OCI-M1 (cell line): ENCODE data around the gene CBLIF.
A peak's percentile ranks its signal among the peaks of the same experiment; 100 is the strongest.
"Not testable (repeated sequence)": the region's sequence is repeated elsewhere in the genome, so short reads cannot be mapped to it uniquely, and the experiment has no call there.

Source experiments
- DNase-seq: peaks from one replicate; lab custom pipeline; 2025; lab: John Stamatoyannopoulos, UW

Gene CBLIF

DNA sequence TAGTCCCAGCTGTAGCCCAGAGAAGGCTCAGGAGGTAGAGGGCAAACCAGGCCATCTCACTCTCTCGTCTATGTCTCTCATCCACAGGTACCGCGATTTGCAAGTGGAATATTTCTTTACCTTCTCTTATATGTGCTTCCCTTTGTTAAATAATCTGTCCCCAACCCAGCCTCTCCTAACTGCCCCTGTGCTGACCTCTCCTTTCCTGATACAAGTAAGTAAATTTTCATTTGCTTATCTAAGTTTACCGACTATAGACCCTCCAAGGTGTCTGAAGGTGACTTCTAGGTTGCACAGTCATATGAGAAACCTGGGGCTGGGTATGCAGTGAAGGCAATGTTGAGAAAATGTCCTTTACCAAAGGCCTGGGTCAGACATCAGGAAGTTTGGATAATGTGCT is at the start of gene CBLIF:
Gene CBLIF (minus strand): TSS at position 101 of the 400 bp plus-strand sequence. CDS start 46 bp downstream, at position 55.
- no peak for DNase-seq

- no peak for DNase-seq
These were observed 49.3 kb upstream of the CBLIF start for GRCh38 chr11:59894616-59895015.

DNA sequence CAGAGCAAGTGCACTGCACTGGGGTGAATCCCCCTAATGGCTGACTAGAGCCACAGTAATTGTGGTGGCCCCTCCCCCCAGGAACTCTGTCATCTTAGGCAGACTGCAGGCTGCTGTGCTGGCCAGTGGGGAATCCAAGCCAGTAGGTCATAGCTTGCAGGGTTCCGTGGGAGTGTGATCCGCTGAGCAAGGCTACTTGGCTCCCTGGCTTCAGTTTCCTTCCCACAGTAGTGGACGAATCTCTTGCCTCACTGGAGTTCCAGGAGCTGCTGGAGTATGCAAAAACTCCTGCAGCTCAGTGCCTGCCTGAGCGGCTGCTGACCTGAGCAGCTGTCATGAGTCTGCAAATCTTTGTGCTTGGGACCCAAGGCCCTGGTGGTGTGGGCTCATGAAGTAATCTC is 46.5 kb upstream of the CBLIF start:
- DNase-seq: no peak

DNA sequence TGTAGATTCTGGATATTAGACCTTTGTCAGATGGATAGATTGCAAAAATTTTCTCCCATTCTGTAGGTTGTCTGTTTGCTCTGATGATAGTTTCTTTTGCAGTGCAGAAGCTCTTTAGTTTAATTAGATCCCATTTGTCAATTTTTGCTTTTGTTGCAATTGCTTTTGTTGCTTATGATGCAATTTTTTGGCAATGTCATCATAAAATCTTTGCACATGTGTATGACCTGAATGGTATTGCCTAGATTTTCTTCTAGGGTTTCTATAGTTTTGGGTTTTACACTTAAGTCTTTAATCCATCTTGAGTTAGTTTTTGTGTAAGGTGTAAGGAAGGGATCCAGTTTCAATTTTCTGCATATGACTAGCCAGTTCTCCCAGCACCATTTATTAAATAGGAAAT is 41.9 kb upstream of the CBLIF start:
- DNase-seq: peak; percentile 17

GRCh38 chr11:59883597-59883996 is 38.3 kb upstream of the CBLIF start:
- no peak for DNase-seq

GRCh38 chr11:59879567-59879966 is 34.3 kb upstream of the CBLIF start:
- no peak for DNase-seq

GRCh38 chr11:59878575-59878974 is 33.3 kb upstream of the CBLIF start, which contains the start of gene OOSP3:
TSS of gene OOSP3 (plus strand) at chr11:59878782. CDS start at chr11:59878809, 27 bp downstream.
- DNase-seq: no peak

DNA sequence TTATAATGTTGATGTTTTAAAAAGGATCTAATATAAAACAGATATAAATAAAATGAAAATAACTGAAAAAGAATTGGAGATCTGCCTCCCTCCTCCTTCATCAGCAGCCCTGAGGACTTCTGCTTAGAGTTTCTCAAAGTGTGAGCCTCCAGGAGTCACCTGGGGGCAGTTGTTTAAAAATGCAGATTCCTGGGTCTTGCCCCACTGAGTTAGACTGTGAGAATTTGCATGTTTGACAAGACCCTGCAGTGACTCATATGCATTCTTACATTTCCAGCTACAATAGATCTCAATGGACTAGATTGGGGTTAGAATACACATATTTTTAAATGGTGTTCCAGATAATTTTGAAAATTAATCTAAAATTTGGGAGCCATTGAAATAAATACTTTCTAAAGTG is 32.5 kb upstream of the CBLIF start:
- no peak for DNase-seq

- no peak for DNase-seq
These were observed 32.0 kb upstream of the CBLIF start for GRCh38 chr11:59877325-59877724.

DNA sequence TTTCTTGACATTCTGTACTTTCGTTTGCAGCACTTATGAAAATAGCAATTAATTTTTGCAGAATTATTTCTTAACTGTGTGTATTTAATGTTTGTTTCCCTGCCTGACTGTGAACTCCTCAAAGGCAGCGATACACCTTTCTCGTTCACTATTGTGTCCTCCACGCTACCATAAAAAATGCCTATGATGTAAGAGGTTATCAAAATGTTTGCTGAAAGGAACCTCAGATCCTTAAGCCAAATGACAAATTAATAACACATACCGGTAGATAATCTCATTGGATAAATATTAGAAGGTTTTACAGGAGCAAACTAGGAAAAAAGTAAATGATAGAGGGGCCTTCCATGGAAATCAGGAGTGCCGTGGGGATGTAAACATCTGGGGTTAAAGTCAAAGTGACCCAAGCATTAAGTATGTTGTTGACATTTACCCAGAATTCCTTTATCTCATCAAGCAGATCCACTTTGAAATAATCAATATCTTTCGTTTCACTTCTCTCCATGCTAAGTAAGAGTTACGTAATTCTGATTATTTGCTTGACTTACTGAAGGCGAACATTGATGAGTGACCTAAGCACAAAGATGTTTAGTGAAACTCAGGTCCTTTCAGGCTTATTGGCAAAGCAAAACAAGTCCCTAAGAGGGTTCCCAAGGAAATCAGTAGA is 30.7 kb upstream of the CBLIF start:
- DNase-seq: no peak

GRCh38 chr11:59872076-59872475 is 26.8 kb upstream of the CBLIF start:
- no peak for DNase-seq

DNA sequence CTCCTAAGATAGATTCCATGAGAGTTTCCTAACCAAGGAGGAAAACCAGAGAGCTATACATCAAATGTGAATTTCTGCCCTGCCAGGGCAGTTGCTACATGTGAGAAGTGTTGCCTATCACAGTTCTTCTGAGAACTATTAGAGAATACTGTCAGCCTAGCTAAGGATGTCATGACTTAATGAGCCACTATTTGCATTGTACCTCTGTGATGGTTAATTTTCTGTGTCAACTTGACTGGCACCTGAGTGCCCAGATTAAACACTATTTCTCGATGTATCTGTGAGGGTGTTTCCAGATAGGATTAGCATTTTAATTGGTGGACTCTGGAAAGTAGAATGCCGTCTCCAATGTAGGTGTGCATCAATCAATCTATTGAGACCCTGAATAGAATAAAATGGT is 22.6 kb upstream of the CBLIF start:
- DNase-seq: no peak

DNA sequence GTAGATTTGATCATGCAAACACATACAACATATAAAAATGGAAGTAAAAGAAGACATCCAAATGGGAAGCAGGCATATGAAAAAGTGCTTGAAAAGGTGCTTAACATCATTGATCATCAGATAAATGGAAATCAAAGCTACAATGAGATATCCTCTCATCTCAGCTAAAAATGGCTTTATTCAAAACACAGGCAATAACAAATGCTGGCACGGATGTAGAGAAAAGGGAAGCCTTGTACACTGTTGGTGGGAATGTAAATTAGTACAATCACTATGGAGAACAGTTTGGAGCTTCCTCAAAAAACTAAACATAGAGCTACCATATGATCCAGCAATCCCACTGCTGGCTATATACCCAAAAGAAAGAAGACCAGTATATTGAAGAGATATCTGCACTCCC is 21.5 kb upstream of the CBLIF start:
- no peak for DNase-seq

DNA sequence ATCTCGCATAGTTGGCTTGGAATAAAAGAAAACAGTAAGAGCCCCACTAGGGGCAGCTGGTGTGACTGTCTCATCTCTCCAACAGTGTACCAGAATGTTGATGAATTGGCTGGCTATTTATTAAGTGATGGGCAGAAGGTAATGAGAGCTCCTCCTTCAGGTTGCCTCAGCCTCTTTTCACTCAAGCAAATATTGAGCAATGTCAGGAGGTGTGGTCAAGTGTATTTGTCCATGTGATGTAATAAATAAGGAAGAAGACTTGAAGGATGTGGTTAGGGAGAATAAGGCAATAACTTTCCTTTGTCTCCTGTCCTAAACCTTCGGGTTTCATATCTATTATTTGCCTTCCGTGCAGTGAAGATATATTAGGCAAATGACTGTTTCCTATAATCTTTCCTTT is 21.1 kb upstream of the CBLIF start, which contains the start of gene TCN1:
Gene TCN1 (minus strand): TSS at position 91 of the 400 bp plus-strand sequence. CDS start 17 bp downstream, at position 74.
- peak; percentile 92 for DNase-seq

GRCh38 chr11:59865031-59865430 is 19.7 kb upstream of the CBLIF start:
- DNase-seq: peak; percentile 12

- DNase-seq: no peak
These were observed 17.0 kb upstream of the CBLIF start for GRCh38 chr11:59862252-59862651.

DNA sequence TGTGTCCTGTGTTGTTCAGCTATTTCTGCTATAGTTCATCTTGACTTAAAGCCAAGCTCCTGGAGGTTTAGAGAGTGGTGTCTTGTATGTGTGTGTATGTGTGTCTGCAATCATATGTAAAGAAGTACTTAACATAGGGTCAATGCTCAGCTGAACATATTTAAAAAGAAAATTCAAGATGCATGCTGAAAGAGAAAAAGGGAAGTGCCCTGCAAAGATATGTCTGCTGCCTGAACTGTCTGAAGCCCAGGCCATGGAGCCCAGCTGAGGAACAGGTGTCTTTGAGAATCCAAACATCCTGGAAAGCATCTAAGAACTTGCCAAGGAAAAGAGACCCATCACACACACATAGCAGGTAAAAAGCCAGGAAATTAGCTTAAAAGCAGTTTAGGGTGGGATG is 14.4 kb upstream of the CBLIF start:
- DNase-seq: peak; percentile 67

GRCh38 chr11:59857439-59858434 is 12.4 kb upstream of the CBLIF start:
- DNase-seq: peak; percentile 62

- DNase-seq: no peak
These were observed 9.6 kb upstream of the CBLIF start for GRCh38 chr11:59854871-59855270.

GRCh38 chr11:59851416-59851815 is 6.1 kb upstream of the CBLIF start:
- DNase-seq: not testable (repeated sequence)

GRCh38 chr11:59849551-59849950 is 4.3 kb upstream of the CBLIF start:
- DNase-seq: not testable (repeated sequence)

- no peak for DNase-seq
These were observed 3.8 kb upstream of the CBLIF start for GRCh38 chr11:59849129-59849528.

- DNase-seq: not testable (repeated sequence)
These were observed 3.1 kb upstream of the CBLIF start for GRCh38 chr11:59848439-59848838.
